PC-9 (cell line): ENCODE data around the gene DHRS4. TPM values are rescaled to one million over a fixed set of nuclear protein-coding genes. Genes with fewer than 3 reads are reported as not detected.
"Not testable (repeated sequence)": the region's sequence is repeated elsewhere in the genome, so short reads cannot be mapped to it uniquely, and the experiment has no call there.

ENCODE experiments used
- BruUV-seq: library from RNA; stranded (reverse); fragments of 400-500 nt; replicated peaks from 2 replicates; lab custom pipeline; 2021; lab: Mats Ljungman, UMichigan
- CTCF ChIA-PET: fragments of 300-600 bp; sonication (Branson Sonifier 250); formaldehyde crosslinking; loops from one replicate; lab custom pipeline; 2022; ENCODE audit warnings: antibody characterized with exemption; lab: Charles Lee
- POLR2A ChIA-PET: fragments of 300-600 bp; sonication (Branson Sonifier 250); formaldehyde crosslinking; loops from one replicate; lab custom pipeline; 2022; ENCODE audit warnings: antibody characterized with exemption; ENCODE audit not compliant: unreplicated experiment; lab: Charles Lee
- DNase-seq, 2 experiments: peaks; one replicate each; pipeline versions ENCODE4 v3.0.0 to v3.0.0-alpha.2; 2015 to 2022; ENCODE audit warnings: mixed read lengths in 1 of 2
- H2AFZ ChIP-seq: fragments of 200-600 bp; sonication (generic); 2 replicates; pipeline ENCODE4 v1.8.1; 2017; ENCODE audit warnings: antibody characterized with exemption
- H3F3A ChIP-seq: fragments of 200-600 bp; sonication (generic); 2 replicates; pipeline ENCODE4 v1.8.1; 2017; ENCODE audit warnings: antibody characterized with exemption, mild to moderate bottlenecking, low read depth; ENCODE audit not compliant: insufficient read depth
- H3K27ac ChIP-seq: fragments of 200-600 bp; sonication (generic); 2 replicates; pipeline ENCODE4 v1.6.1; 2016; ENCODE audit warnings: mixed run types
- H3K27me3 ChIP-seq: fragments of 200-600 bp; sonication (generic); 2 replicates; pipeline ENCODE4 v1.6.1; 2016; ENCODE audit warnings: low read depth, mixed run types; ENCODE audit not compliant: insufficient read depth
- H3K36me3 ChIP-seq: fragments of 200-600 bp; sonication (generic); 2 replicates; pipeline ENCODE4 v1.6.1; 2016; ENCODE audit warnings: low read depth, mixed run types
- H3K4me1 ChIP-seq: fragments of 200-600 bp; sonication (generic); replicated peaks from 2 replicates; pipeline ENCODE4 v1.6.1; 2016; ENCODE audit warnings: mixed run types; ENCODE audit not compliant: insufficient read depth
- H3K4me2 ChIP-seq: fragments of 200-600 bp; sonication (generic); 2 replicates; pipeline ENCODE4 v1.6.1; 2017; ENCODE audit warnings: mixed run types
- H3K4me3 ChIP-seq: fragments of 200-600 bp; sonication (generic); 2 replicates; pipeline ENCODE4 v1.6.1; 2016; ENCODE audit warnings: mixed run types
- H3K79me2 ChIP-seq: fragments of 200-600 bp; sonication (generic); 2 replicates; pipeline ENCODE4 v1.6.1; 2017; ENCODE audit warnings: low read depth, mixed run types
- H3K9me2 ChIP-seq: fragments of 200-600 bp; sonication (generic); 2 replicates; pipeline ENCODE4 v1.8.1; 2017; ENCODE audit warnings: mild to moderate bottlenecking; ENCODE audit not compliant: insufficient read depth
- H3K9me3 ChIP-seq: fragments of 200-600 bp; sonication (generic); 2 replicates; pipeline ENCODE4 v1.8.1; 2016; ENCODE audit warnings: low read depth; ENCODE audit not compliant: insufficient read depth
- H4K20me1 ChIP-seq: fragments of 200-600 bp; sonication (generic); 2 replicates; pipeline ENCODE4 v1.8.1; 2017; ENCODE audit not compliant: insufficient read depth
- CTCF ChIP-seq: fragments of 200-600 bp; sonication (generic); conservative IDR thresholded peaks from 2 replicates; pipeline ENCODE4 v1.6.1; 2017; ENCODE audit warnings: mixed run types, antibody characterized with exemption, mild to moderate bottlenecking, moderate library complexity
- EZH2 ChIP-seq: fragments of 200-600 bp; sonication (generic); IDR thresholded peaks from 2 replicates; pipeline ENCODE4 v1.8.0; 2017; ENCODE audit warnings: antibody characterized with exemption, low read depth
- intact Hi-C: fragments of 100-400 bp; cut with micrococcal nuclease; formaldehyde crosslinking; loops from one replicate; pipeline ENCODE4 v1.10.0; 2022; ENCODE audit not compliant: unreplicated experiment
- total RNA-seq: library from RNA; stranded (reverse); gene quantifications from 2 replicates; pipeline ENCODE4 v1.2.3, GENCODE V29; 2021

Gene DHRS4
- total RNA-seq, 1 experiment from 2014 or later, result 17.6 TPM

DNA sequence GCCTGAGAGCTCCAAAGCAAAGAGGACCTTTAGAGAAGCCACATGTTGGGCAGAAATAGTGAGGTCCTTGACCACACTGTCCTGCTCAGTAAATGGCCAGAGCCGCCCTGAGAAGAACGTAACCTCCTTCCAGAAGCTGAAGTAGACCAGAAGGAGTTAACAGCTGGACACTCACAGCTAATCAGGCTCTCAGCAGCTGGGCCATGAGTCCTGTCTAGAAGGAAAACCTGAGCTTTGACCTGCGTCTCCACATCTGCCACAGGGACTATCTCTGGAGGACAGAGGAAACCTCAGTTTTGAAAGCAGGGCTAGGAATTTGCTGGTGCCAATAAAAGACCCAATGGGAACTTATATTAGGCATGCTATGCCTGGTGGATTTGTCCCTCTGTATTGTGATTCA is 12.3 kb upstream of the DHRS4 start:
- H3K27ac ChIP-seq, result no peak overlapping the region
- TF ChIP-seq CTCF, result no peak
- no peak for TF ChIP-seq EZH2
- H3K4me2 ChIP-seq, result no peak overlapping the region
- H3K4me1 ChIP-seq, result peaks cover 8% of the 10 kb centered on the region; the same call in 1 of the 2 replicates
- H4K20me1 ChIP-seq, result no peaks in the 10 kb centered on the region
- H3K4me3 ChIP-seq, result no peak overlapping the region
- DNase-seq, result no peak
- H3K36me3 ChIP-seq, result no peaks in the 10 kb centered on the region
- H3K27me3 ChIP-seq, result no peaks in the 10 kb centered on the region
- intact Hi-C loops, result no loop called here
- no peaks in the 10 kb centered on the region for H3F3A ChIP-seq
- BruUV-seq, result no TSS peak
- ChIA-PET POLR2A (no interaction called here), CTCF (no interaction called here)
- no peaks in the 10 kb centered on the region for H3K9me2 ChIP-seq
- H2AFZ ChIP-seq, result no peak overlapping the region
- no peaks in the 10 kb centered on the region for H3K9me3 ChIP-seq
- no peaks in the 10 kb centered on the region for H3K79me2 ChIP-seq

GRCh38 chr14:23941669-23942068 is 11.9 kb upstream of the DHRS4 start:
- ChIA-PET POLR2A (no interaction called here), CTCF (no interaction called here)
- Histone ChIP-seq H3K36me3 (no peaks in the 10 kb centered on the region), H2AFZ (no peak overlapping the region), H4K20me1 (no peaks in the 10 kb centered on the region), H3K9me2 (no peaks in the 10 kb centered on the region), H3K27me3 (no peaks in the 10 kb centered on the region), H3K79me2 (no peaks in the 10 kb centered on the region), H3K4me1 (peaks cover 8% of the 10 kb centered on the region; the same call in 1 of the 2 replicates), H3K4me2 (no peak overlapping the region), H3F3A (no peaks in the 10 kb centered on the region), H3K4me3 (no peak overlapping the region), H3K27ac (no peak overlapping the region), H3K9me3 (no peaks in the 10 kb centered on the region)
- no peak for DNase-seq
- no TSS peak for BruUV-seq
- TF ChIP-seq EZH2 (no peak), CTCF (no peak)
- intact Hi-C loops, result no loop called here

DNA sequence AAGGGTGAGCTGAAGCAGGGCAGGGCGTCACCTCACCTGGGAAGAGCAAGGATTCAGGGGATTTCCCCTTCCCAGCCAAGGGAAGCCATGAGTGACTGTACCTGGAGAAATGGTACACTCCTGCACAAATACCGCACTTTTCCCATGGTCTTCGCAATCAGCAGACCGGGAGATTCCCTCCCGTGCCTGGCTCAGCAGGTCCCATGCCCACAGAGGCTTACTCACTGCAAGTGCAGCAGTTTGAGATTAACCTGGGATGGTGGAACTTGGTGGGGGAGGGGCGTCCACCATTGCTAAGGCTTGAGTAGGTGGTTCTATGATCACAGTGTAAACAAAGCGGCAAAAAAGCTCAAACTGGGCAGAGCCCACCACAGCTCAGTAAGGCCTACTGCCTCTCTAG is 11.0 kb upstream of the DHRS4 start:
- Histone ChIP-seq H3K27ac (no peak overlapping the region), H3K9me3 (no peaks in the 10 kb centered on the region), H3K27me3 (no peaks in the 10 kb centered on the region), H3F3A (no peaks in the 10 kb centered on the region), H2AFZ (no peak overlapping the region), H3K9me2 (no peaks in the 10 kb centered on the region), H3K4me1 (peaks cover 8% of the 10 kb centered on the region; the same call in 1 of the 2 replicates), H3K4me2 (no peak overlapping the region), H3K79me2 (no peaks in the 10 kb centered on the region), H4K20me1 (no peaks in the 10 kb centered on the region), H3K4me3 (no peak overlapping the region), H3K36me3 (no peaks in the 10 kb centered on the region)
- BruUV-seq, result no TSS peak
- no peak for DNase-seq
- ChIA-PET CTCF (interaction anchor here (0.6 kb wide), 1 partner anchor 11 kb away, joined by 3 read pairs; no protein-coding TSS in a partner anchor), POLR2A (interaction anchor here (0.6 kb wide), 1 partner anchor 329 kb away, joined by 3 read pairs; no protein-coding TSS in a partner anchor)
- intact Hi-C loops, result no loop called here
- no peak for TF ChIP-seq EZH2
- TF ChIP-seq CTCF, result no peak

- H4K20me1 ChIP-seq, result not testable (repeated sequence)
These were observed 4.5 kb upstream of the DHRS4 start for GRCh38 chr14:23949069-23949468.

More at GRCh38 chr14:23949069-23949468, 4.5 kb upstream of the DHRS4 start:
- H2AFZ ChIP-seq, H3K79me2 ChIP-seq, intact Hi-C loops, CTCF ChIA-PET, DNase-seq, H3K9me3 ChIP-seq, H3K4me2 ChIP-seq, H3K27me3 ChIP-seq, POLR2A ChIA-PET, H3K9me2 ChIP-seq, H3F3A ChIP-seq, H3K36me3 ChIP-seq, H3K27ac ChIP-seq, H3K4me3 ChIP-seq, BruUV-seq, H3K4me1 ChIP-seq: not testable (repeated sequence)
